Measurements from ENCODE around the gene ZBTB34. TPM values are rescaled to one million over a fixed set of nuclear protein-coding genes. Genes with fewer than 3 reads are reported as not detected.

The ZBTB34 gene
- total RNA-seq, 4 donors from 2014 or later = 4.0 to 8.2 (median 4.5) TPM

DNA sequence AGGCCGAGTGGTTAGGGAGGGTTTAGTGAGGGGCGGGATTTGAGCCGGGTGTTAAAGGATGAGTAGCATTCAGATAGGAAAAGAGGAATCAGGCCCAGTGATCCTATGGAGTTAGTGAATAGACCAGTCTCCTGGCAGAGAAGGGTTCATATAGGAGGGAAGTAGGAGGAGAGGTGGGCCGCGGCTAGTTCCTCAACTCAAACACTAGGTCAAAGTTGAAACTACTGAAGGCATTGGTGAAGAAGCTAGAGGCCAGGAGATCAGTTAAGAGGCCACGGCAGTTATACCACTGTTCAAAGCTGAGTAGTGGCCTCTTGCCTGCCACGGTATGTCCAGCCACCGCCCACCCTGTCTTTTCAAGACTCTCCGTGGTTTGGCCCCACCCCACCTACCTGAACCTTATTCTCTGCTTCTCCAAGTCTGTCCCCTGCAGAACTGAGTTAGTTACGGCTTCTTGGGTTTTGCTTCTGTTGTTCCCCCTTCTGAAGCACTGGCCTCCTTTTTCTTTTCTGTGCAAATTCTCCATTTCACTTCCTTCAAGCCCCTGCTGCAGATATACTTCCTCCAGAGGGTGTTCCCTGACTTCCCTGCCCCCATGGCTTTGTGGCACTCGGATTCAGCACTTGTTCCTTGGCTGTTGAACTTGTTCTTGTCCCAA is 1.8 kb downstream of the ZBTB34 start:
- no peaks in the 10 kb centered on the region for H3K9me3 ChIP-seq
- DNase-seq = no peak
- peaks cover 0 to 2% (median 0%) of the 10 kb centered on the region in 4 donors for H3K27me3 ChIP-seq
- peaks cover 0 to 35% (median 0%) of the 10 kb centered on the region in 3 donors for H3K36me3 ChIP-seq
- peaks cover 13 to 51% (median 21%) of the 10 kb centered on the region in 3 donors for H3K4me1 ChIP-seq
- peak overlapping the region in 3 of 4 donors; percentile 37 to 96 (median 92) for H3K27ac ChIP-seq
- H3K4me3 ChIP-seq = peak overlapping the region in 3 of 4 donors; percentile 87 to 94 (median 93)
- WGBS, 2 donors = 36 to 38% methylated on average over 9 to 11 of the region's 11 CpGs
- intact Hi-C loops (cut with DNase I) = loop anchor here (10.0 kb wide), 1 partner anchor 53 kb away; the partner anchor contains the start of gene RALGPS1
- TF ChIP-seq CTCF (IDR thresholded peaks at IDR 0.05) (no peak), POLR2A (IDR thresholded peaks at IDR 0.05) (no peak)

GRCh38 chr9:126864771-126865170 is 4.3 kb downstream of the ZBTB34 start:
- peaks cover 0 to 55% (median 0%) of the 10 kb centered on the region in 3 donors for H3K36me3 ChIP-seq
- no peak for TF ChIP-seq CTCF (IDR thresholded peaks at IDR 0.05)
- no peaks in the 10 kb centered on the region for H3K27me3 ChIP-seq
- intact Hi-C loops (cut with DNase I) = loop anchor here (10.0 kb wide), 1 partner anchor 50 kb away; the partner anchor contains the start of gene RALGPS1
- H3K4me1 ChIP-seq = peaks cover 13 to 54% (median 21%) of the 10 kb centered on the region in 3 donors
- no peak overlapping the region for H3K27ac ChIP-seq
- H3K9me3 ChIP-seq = no peaks in the 10 kb centered on the region
- 74 to 88% methylated on average over 2 of the region's 2 CpGs for WGBS, 2 donors
- no peak overlapping the region for H3K4me3 ChIP-seq
- no peak for DNase-seq

DNA sequence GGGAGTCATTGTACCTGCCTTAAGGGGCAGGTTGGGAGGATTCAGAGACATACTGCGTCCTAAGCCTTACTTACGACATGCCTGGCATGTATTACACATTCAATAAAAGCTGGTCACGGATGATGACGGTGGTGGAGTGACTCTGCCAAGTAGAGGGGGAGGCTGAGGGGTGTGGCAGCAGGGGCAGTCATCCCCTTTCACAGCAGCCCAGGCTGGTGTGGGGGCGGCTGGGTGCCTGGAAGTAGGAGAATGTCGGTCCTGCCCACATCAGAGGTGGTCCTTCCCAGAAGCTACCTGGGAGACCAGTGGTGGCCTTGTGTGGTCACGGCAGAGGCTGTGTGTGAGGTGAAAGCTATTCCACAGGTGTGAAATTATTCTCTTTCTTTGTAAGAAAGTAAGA is 8.9 kb downstream of the ZBTB34 start:
- Histone ChIP-seq H3K9me3 (no peaks in the 10 kb centered on the region), H3K27me3 (no peaks in the 10 kb centered on the region), H3K27ac (no peak overlapping the region), H3K4me1 (peaks cover 0 to 17% (median 0%) of the 10 kb centered on the region in 3 donors), H3K36me3 (peaks cover 0 to 45% (median 0%) of the 10 kb centered on the region in 3 donors), H3K4me3 (no peak overlapping the region)
- intact Hi-C loops (cut with DNase I) = loop anchor here (10.0 kb wide), 1 partner anchor 45 kb away; the partner anchor contains the start of gene RALGPS1
- TF ChIP-seq CTCF (IDR thresholded peaks at IDR 0.05) (no peak), POLR2A (IDR thresholded peaks at IDR 0.05) (no peak)
- 64 to 73% methylated on average over 4 to 5 of the region's 7 CpGs for WGBS, 2 donors
- no peak for DNase-seq

GRCh38 chr9:126872516-126872915 is 12.1 kb downstream of the ZBTB34 start:
- no peak for DNase-seq
- WGBS, 2 donors = 83 to 84% methylated on average over 4 of the region's 4 CpGs
- Histone ChIP-seq H3K4me1 (peaks cover 0 to 17% (median 0%) of the 10 kb centered on the region in 3 donors), H3K27ac (no peak overlapping the region), H3K27me3 (no peaks in the 10 kb centered on the region), H3K9me3 (no peaks in the 10 kb centered on the region), H3K36me3 (peaks cover 0 to 18% (median 0%) of the 10 kb centered on the region in 3 donors), H3K4me3 (no peak overlapping the region)
- intact Hi-C loops (cut with DNase I) = no loop called here
- TF ChIP-seq POLR2A (IDR thresholded peaks at IDR 0.05) (no peak), CTCF (IDR thresholded peaks at IDR 0.05) (no peak)

DNA sequence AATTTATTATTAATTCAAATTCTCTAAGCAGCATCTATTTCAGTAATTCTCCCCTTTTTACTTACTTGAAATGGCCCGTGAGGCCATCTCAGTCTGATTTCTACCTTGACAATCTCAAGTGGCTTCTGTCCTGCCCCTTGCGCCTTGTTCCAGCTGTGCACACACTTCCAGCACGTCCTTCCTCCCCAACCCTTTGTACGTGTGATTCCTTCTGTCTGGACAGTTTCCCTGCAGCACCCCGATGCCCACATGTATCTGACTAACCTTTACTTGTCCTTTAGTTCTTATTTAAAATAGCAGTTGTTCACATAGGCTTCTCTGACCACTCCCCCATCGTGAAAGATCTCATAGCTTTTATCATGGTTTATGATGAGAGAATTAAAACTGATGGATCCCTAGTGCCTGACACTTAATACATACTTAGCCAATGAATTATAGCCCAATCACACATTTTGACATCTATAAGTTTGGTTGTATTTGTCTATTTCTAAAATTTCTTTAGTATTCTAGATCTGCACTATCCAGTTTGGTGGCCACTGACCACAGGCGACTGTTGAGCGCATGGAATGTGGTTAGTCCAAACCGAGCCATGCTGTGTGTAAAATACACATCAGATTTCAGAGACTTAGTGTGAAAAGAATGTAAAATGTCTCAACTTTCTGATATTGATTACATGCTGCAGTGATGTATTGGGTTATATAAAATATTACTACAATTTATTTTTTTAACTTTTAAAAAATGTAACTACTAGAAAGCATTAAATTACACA is 14.3 kb downstream of the ZBTB34 start:
- H3K27me3 ChIP-seq = no peaks in the 10 kb centered on the region
- peaks cover 1 to 12% (median 5%) of the 10 kb centered on the region in 3 donors for H3K36me3 ChIP-seq
- H3K4me1 ChIP-seq = peaks cover 0 to 1% (median 0%) of the 10 kb centered on the region in 3 donors
- no peak overlapping the region for H3K27ac ChIP-seq
- WGBS, 2 donors = 78% methylated on average over 9 of the region's 9 CpGs
- no peak for TF ChIP-seq CTCF (IDR thresholded peaks at IDR 0.05)
- no peak for TF ChIP-seq POLR2A (IDR thresholded peaks at IDR 0.05)
- intact Hi-C loops (cut with DNase I) = no loop called here
- H3K4me3 ChIP-seq = no peak overlapping the region
- no peaks in the 10 kb centered on the region for H3K9me3 ChIP-seq
- no peak for DNase-seq
